SH-SY5Y (cell line): ENCODE measurements around the gene DOCK4.

Experiments
- GATA2 ChIP-seq: IDR thresholded peaks from 2 replicates; pipeline ENCODE4 v1.6.1; 2011; ENCODE audit warnings: mild to moderate bottlenecking, low read depth, low read length
- GATA3 ChIP-seq: IDR thresholded peaks from 2 replicates; pipeline ENCODE4 v1.6.1; 2011; ENCODE audit warnings: low read depth, mild to moderate bottlenecking, low read length, moderate library complexity

DNA sequence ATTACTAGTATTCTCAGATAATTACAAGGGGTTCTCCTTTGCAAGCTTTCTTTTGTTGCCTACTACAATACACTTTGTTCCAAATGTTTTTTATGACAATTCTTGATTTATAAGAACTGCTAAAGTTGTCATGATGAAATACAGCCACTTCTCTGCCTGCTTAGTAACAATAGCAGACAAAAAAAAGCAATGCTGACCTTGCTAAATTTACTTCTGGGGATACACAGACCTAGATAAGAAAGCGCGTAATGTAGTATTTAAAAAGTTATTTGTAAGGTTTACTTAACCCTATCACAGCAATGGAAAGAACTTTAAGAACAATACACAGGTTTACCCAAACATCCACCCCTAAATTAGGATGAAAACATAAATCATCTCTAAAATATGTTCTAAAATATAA, 311.1 kb downstream of the DOCK4 start:
- TF ChIP-seq GATA2 (no peak), GATA3 (no peak)
